Smooth muscle cell (in vitro differentiated cells): ENCODE results near the gene MYO3A. TPM values are rescaled to one million over a fixed set of nuclear protein-coding genes. Genes with fewer than 3 reads are reported as not detected.

ENCODE experiments used
- DNase-seq: peaks from one replicate; lab custom pipeline; 2025; ENCODE audit not compliant: unreplicated experiment; lab: John Stamatoyannopoulos, UW
- H2AFZ ChIP-seq: fragments of 200-600 bp; sonication (generic); 2 replicates; pipeline ENCODE4 v1.6.0; 2016; ENCODE audit warnings: antibody characterized with exemption, low read depth, mild to moderate bottlenecking
- H3F3A ChIP-seq: fragments of 200-600 bp; sonication (generic); 2 replicates; pipeline ENCODE4 v1.6.0; 2017; ENCODE audit warnings: antibody characterized with exemption, low read depth
- H3K27ac ChIP-seq: fragments of 200-600 bp; sonication (generic); 2 replicates; pipeline ENCODE4 v1.5.1; 2016; ENCODE audit warnings: low read depth, mild to moderate bottlenecking
- H3K27me3 ChIP-seq: fragments of 200-600 bp; sonication (generic); 2 replicates; pipeline ENCODE4 v1.6.1; 2016; ENCODE audit warnings: low read depth, mild to moderate bottlenecking
- H3K36me3 ChIP-seq: fragments of 200-600 bp; sonication (generic); 2 replicates; pipeline ENCODE4 v1.5.1; 2016; ENCODE audit warnings: low read depth
- H3K4me1 ChIP-seq: fragments of 200-600 bp; sonication (generic); 2 replicates; pipeline ENCODE4 v1.5.1; 2016; ENCODE audit warnings: low read depth
- H3K4me2 ChIP-seq: fragments of 200-600 bp; sonication (generic); 2 replicates; pipeline ENCODE4 v1.6.0; 2016; ENCODE audit warnings: mild to moderate bottlenecking
- H3K4me3 ChIP-seq: fragments of 200-600 bp; sonication (generic); 2 replicates; pipeline ENCODE4 v1.5.1; 2016; ENCODE audit warnings: mild to moderate bottlenecking
- H3K79me2 ChIP-seq: fragments of 200-600 bp; sonication (generic); 2 replicates; pipeline ENCODE4 v1.6.0; 2016; ENCODE audit warnings: low read depth, mild to moderate bottlenecking
- H3K9ac ChIP-seq: fragments of 200-600 bp; sonication (generic); 2 replicates; pipeline ENCODE4 v1.6.0; 2016; ENCODE audit warnings: low read depth
- H3K9me3 ChIP-seq: fragments of 200-600 bp; sonication (generic); replicated peaks from 2 replicates; pipeline ENCODE4 v1.5.1; 2016; ENCODE audit warnings: low read depth
- H4K20me1 ChIP-seq: fragments of 200-600 bp; sonication (generic); 2 replicates; pipeline ENCODE4 v1.6.0; 2016; ENCODE audit warnings: low read depth
- WGBS: methylation state at CpG from one replicate; pipeline ENCODE4 v1.1.7; 2016; ENCODE audit warnings: low lambda C conversion rate; 5-methylcytosine and 5-hydroxymethylcytosine counted together
- polyA plus RNA-seq: library from polyadenylated mRNA; unstranded; fragments of >200 nt; fragmentation: Nextera tagmentation; extraction: Ambion mirVana; gene quantifications from 2 replicates; pipeline ENCODE4 v1.2.1, GENCODE V29; 2016
- total RNA-seq: library from RNA; depleted of rRNA; stranded (reverse); fragments of >200 nt; gene quantifications from 2 replicates; pipeline ENCODE4 v1.2.3, GENCODE V29; 2014
- TF ChIP-seq, protein P1 (sequence below): fragments of 200-600 bp; sonication (generic); IDR thresholded peaks from 2 replicates; pipeline ENCODE4 v1.5.1; 2017; ENCODE audit warnings: borderline replicate concordance, mild to moderate bottlenecking, antibody characterized with exemption; ENCODE audit not compliant: insufficient read depth, poor library complexity, severe bottlenecking

Gene MYO3A
- total and polyA plus RNA-seq, 2 experiments from 2014 or later: not detected

DNA sequence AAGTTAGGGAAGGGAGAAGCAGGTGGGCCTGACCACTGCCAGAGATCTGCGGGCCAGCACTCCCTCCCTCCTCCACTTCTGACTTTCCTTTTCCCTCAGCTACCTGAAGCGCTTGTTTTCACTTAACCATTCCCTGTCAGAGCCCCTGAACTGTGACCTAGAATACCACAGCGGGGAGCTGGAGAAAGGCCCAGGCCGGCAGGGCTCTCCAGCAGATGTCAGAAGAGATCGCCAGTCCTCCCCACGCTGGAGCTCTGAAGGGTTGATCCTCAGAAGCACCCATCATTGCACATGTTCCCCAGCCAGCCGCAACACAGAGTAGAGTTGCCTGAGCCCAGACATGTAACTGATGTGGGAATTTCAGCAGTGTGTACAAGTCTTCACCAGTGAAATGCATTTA is 238.1 kb downstream of the MYO3A start:
- Histone ChIP-seq H3K9me3 (no peaks in the 10 kb centered on the region), H3K4me1 (peaks cover 6% of the 10 kb centered on the region), H3K27ac (no peak overlapping the region), H2AFZ (no peak overlapping the region), H3F3A (no peaks in the 10 kb centered on the region), H3K79me2 (no peaks in the 10 kb centered on the region), H3K36me3 (no peaks in the 10 kb centered on the region), H3K27me3 (no peaks in the 10 kb centered on the region), H3K4me2 (no peak overlapping the region), H3K4me3 (no peak overlapping the region), H3K9ac (no peak overlapping the region), H4K20me1 (no peaks in the 10 kb centered on the region)
- DNase-seq: no peak
- 63% methylated on average over 7 of the region's 7 CpGs for WGBS
- TF ChIP-seq, protein P1, sequence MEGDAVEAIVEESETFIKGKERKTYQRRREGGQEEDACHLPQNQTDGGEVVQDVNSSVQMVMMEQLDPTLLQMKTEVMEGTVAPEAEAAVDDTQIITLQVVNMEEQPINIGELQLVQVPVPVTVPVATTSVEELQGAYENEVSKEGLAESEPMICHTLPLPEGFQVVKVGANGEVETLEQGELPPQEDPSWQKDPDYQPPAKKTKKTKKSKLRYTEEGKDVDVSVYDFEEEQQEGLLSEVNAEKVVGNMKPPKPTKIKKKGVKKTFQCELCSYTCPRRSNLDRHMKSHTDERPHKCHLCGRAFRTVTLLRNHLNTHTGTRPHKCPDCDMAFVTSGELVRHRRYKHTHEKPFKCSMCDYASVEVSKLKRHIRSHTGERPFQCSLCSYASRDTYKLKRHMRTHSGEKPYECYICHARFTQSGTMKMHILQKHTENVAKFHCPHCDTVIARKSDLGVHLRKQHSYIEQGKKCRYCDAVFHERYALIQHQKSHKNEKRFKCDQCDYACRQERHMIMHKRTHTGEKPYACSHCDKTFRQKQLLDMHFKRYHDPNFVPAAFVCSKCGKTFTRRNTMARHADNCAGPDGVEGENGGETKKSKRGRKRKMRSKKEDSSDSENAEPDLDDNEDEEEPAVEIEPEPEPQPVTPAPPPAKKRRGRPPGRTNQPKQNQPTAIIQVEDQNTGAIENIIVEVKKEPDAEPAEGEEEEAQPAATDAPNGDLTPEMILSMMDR: no peak

GRCh38 chr10:26173837-26174236 is 239.8 kb downstream of the MYO3A start:
- Histone ChIP-seq H3K27me3 (no peaks in the 10 kb centered on the region), H3K4me2 (no peak overlapping the region), H3K9ac (no peak overlapping the region), H2AFZ (no peak overlapping the region), H3K27ac (no peak overlapping the region), H3K9me3 (no peaks in the 10 kb centered on the region), H4K20me1 (no peaks in the 10 kb centered on the region), H3F3A (no peaks in the 10 kb centered on the region), H3K36me3 (no peaks in the 10 kb centered on the region), H3K4me1 (peaks cover 6% of the 10 kb centered on the region), H3K4me3 (no peak overlapping the region), H3K79me2 (no peaks in the 10 kb centered on the region)
- TF ChIP-seq, protein P1: no peak
- no peak for DNase-seq
- WGBS: 80% methylated on average over 2 of the region's 2 CpGs

- no peaks in the 10 kb centered on the region for H3K27me3 ChIP-seq
- no peaks in the 10 kb centered on the region for H3K4me1 ChIP-seq
- no peaks in the 10 kb centered on the region for H3K79me2 ChIP-seq
- H3K4me2 ChIP-seq: no peak overlapping the region
- TF ChIP-seq, protein P1: no peak
- no peaks in the 10 kb centered on the region for H3F3A ChIP-seq
- H3K36me3 ChIP-seq: no peaks in the 10 kb centered on the region
- no peak overlapping the region for H3K27ac ChIP-seq
- H3K4me3 ChIP-seq: no peak overlapping the region
- no peak for DNase-seq
- H4K20me1 ChIP-seq: no peaks in the 10 kb centered on the region
- no peaks in the 10 kb centered on the region for H3K9me3 ChIP-seq
- H2AFZ ChIP-seq: no peak overlapping the region
- no peak overlapping the region for H3K9ac ChIP-seq
- 88% methylated on average over 4 of the region's 4 CpGs for WGBS
Measured at GRCh38 chr10:26177341-26177740, 243.3 kb downstream of the MYO3A start.

DNA sequence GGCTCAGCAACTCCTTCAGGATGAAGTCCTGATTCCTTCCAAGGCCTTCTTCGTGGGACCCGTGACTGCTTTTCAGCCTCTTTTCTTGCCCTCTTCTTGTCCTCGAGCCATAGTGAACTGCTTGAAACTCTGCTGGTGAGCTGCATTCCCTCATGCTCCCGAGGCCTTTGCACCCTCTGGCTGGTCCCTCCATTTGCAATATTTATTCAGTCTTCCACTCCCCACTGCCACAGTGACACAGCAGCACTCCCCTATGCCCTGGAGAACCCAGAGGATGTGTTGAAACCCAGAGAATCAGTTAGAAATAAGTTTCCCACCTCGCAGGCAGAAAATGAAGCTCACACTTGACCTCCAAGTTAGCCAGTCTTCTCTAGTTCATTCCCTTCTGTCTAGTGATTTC is 260.2 kb downstream of the MYO3A start:
- H3K9me3 ChIP-seq: no peaks in the 10 kb centered on the region
- H3K27me3 ChIP-seq: no peaks in the 10 kb centered on the region
- no peak overlapping the region for H3K9ac ChIP-seq
- H3F3A ChIP-seq: no peaks in the 10 kb centered on the region
- H3K4me1 ChIP-seq: no peaks in the 10 kb centered on the region
- no peak for DNase-seq
- H4K20me1 ChIP-seq: no peaks in the 10 kb centered on the region
- no peak overlapping the region for H3K4me2 ChIP-seq
- H3K79me2 ChIP-seq: no peaks in the 10 kb centered on the region
- no peak overlapping the region for H3K27ac ChIP-seq
- 88% methylated on average over 5 of the region's 5 CpGs for WGBS
- no peaks in the 10 kb centered on the region for H3K36me3 ChIP-seq
- no peak overlapping the region for H3K4me3 ChIP-seq
- TF ChIP-seq, protein P1: no peak
- H2AFZ ChIP-seq: no peak overlapping the region
